Endothelial cell of umbilical vein (primary cell): ENCODE results near the gene SPATA19. TPM values are rescaled to one million over a fixed set of nuclear protein-coding genes. Genes with fewer than 3 reads are reported as not detected.

Source experiments
- BruUV-seq: library from RNA; stranded (reverse); fragments of 400-500 nt; replicated peaks from 2 replicates; lab custom pipeline; 2021; lab: Mats Ljungman, UMichigan
- CTCF ChIA-PET: fragments of 300-600, 350-600 bp; sonication (Branson Sonifier 250); formaldehyde crosslinking; loops from one replicate; lab custom pipeline; 2021; ENCODE audit warnings: antibody characterized with exemption, inconsistent platforms; lab: Charles Lee
- POLR2A ChIA-PET: fragments of 300-600, 350-600 bp; sonication (Branson Sonifier 250); formaldehyde crosslinking; loops from one replicate; lab custom pipeline; 2021; ENCODE audit warnings: antibody characterized with exemption, inconsistent platforms; lab: Charles Lee
- DNase-seq: peaks from one replicate; pipeline ENCODE4 v3.0.0-alpha.2; 2011; ENCODE audit warnings: low read depth, low spot score
- FAIRE-seq: peaks from 2 replicates; lab custom pipeline; 2011; peaks lifted over from hg19 to GRCh38; lab: Jason Lieb, UNC
- H2AFZ ChIP-seq: 2 replicates; pipeline ENCODE4 v1.6.0; 2012; ENCODE audit warnings: low read depth, low read length, control low read depth, inconsistent platforms
- H3K27ac ChIP-seq: 2 replicates; pipeline ENCODE4 v1.5.1; 2011; ENCODE audit warnings: low read depth, mild to moderate bottlenecking, control low read depth, low read length, moderate library complexity; ENCODE audit not compliant: insufficient read depth
- H3K27me3 ChIP-seq, 2 experiments: 2 replicates each; pipeline versions ENCODE4 v1.6.0 to v1.6.1; 2011; ENCODE audit warnings: low read length in 2 of 2, mixed read lengths in 1 of 2; ENCODE audit not compliant: control insufficient read depth in 2 of 2, insufficient read depth in 2 of 2
- H3K36me3 ChIP-seq, 2 experiments: 2 replicates in 1 of 2; 3 replicates in 1 of 2; pipeline ENCODE4 v1.5.1; 2011; ENCODE audit warnings: low read length in 2 of 2, mild to moderate bottlenecking in 1 of 2, moderate library complexity in 1 of 2; ENCODE audit not compliant: control insufficient read depth in 2 of 2, insufficient read depth in 2 of 2; ENCODE audit errors: extremely low read depth in 1 of 2
- H3K4me1 ChIP-seq: 3 replicates; pipeline ENCODE4 v1.5.1; 2011; ENCODE audit warnings: mild to moderate bottlenecking, low read length; ENCODE audit not compliant: control insufficient read depth, insufficient read depth; ENCODE audit errors: extremely low read depth
- H3K4me2 ChIP-seq: 2 replicates; pipeline ENCODE4 v1.6.1; 2011; ENCODE audit warnings: low read length, control low read depth, mixed read lengths; ENCODE audit not compliant: insufficient read depth
- H3K4me3 ChIP-seq, 3 experiments: fragments of 200-600 bp in 1 of 3; sonication (generic), shearing (Covaris generic) in 1 of 3; replicated peaks in 1 of 3; 2 replicates each; pipeline ENCODE4 v1.5.1; 2011 to 2016; ENCODE audit warnings: control low read depth in 3 of 3, low read length in 3 of 3, mild to moderate bottlenecking in 2 of 3, inconsistent platforms in 1 of 3, low read depth in 1 of 3, moderate library complexity in 1 of 3; ENCODE audit not compliant: insufficient read depth in 1 of 3
- H3K79me2 ChIP-seq: 2 replicates; pipeline ENCODE4 v1.6.0; 2012; ENCODE audit warnings: low read length, inconsistent platforms; ENCODE audit not compliant: control insufficient read depth, insufficient read depth
- H3K9ac ChIP-seq: replicated peaks from 2 replicates; pipeline ENCODE3; 2011; ENCODE audit warnings: low read length, control low read depth; ENCODE audit not compliant: insufficient read depth; ENCODE audit errors: extremely low read depth
- H3K9me1 ChIP-seq: replicated peaks from 3 replicates; pipeline ENCODE4 v1.6.0; 2011; ENCODE audit warnings: mild to moderate bottlenecking, low read length; ENCODE audit not compliant: control insufficient read depth, insufficient read depth; ENCODE audit errors: extremely low read depth
- H3K9me3 ChIP-seq: replicated peaks from 2 replicates; pipeline ENCODE4 v1.5.1; 2012; ENCODE audit warnings: low read length, inconsistent platforms; ENCODE audit not compliant: control insufficient read depth, insufficient read depth
- H4K20me1 ChIP-seq: replicated peaks from 2 replicates; pipeline ENCODE3; 2011; ENCODE audit warnings: mild to moderate bottlenecking, low read length; ENCODE audit not compliant: control insufficient read depth, insufficient read depth; ENCODE audit errors: extremely low read depth
- EZH2 ChIP-seq: IDR thresholded peaks from 2 replicates; pipeline ENCODE4 v1.6.1; 2012; ENCODE audit warnings: borderline replicate concordance, low read depth, mild to moderate bottlenecking, moderate library complexity, low read length, inconsistent platforms; ENCODE audit not compliant: severe bottlenecking
- MAX ChIP-seq: IDR thresholded peaks from 2 replicates; pipeline ENCODE4 v1.6.1; 2011; ENCODE audit not compliant: insufficient read depth, insufficient read length
- MYC ChIP-seq: IDR thresholded peaks from one replicate; pipeline ENCODE4 v1.6.1; 2011; ENCODE audit warnings: mild to moderate bottlenecking, low read depth, low read length
- POLR2A ChIP-seq: IDR thresholded peaks from 2 replicates; pipeline ENCODE4 v1.6.1; 2012; ENCODE audit warnings: low read depth, mild to moderate bottlenecking, control low read depth, low read length
- POLR2AphosphoS5 ChIP-seq: IDR thresholded peaks from 2 replicates; pipeline ENCODE4 v1.6.1; 2012; ENCODE audit warnings: low read depth, mild to moderate bottlenecking, control low read depth, low read length, moderate library complexity; ENCODE audit not compliant: insufficient read depth
- dilution Hi-C: fragments of 300-500 bp; cut with MboI; formaldehyde crosslinking; loops from one replicate; pipeline ENCODE4 v1.15.0; 2019; ENCODE audit warnings: low sequenced_read_pairs; ENCODE audit not compliant: extremely low pct_ligation_motif_present
- intact Hi-C: fragments of 100-400 bp; cut with micrococcal nuclease; formaldehyde crosslinking; loops from one replicate; pipeline ENCODE4 v1.10.0; 2022
- polyA plus RNA-seq, 4 experiments: library from polyadenylated mRNA; depleted of rRNA in 3 of 4; stranded (reverse) in 3 of 4; unstranded in 1 of 4; fragments of >200 nt; gene quantifications; 2 replicates each; pipeline versions ENCODE4 v1.2.1 to v1.2.3, GENCODE V29; 2011 to 2012; ENCODE audit warnings: missing spikeins in 1 of 4
- total RNA-seq: library from RNA; stranded (reverse); gene quantifications from 2 replicates; pipeline ENCODE4 v1.2.3, GENCODE V29; 2021
- TF ChIP-seq, protein P1 (sequence below), 2 donors: IDR thresholded peaks; 1 replicate in 1 of 2; 2 replicates in 1 of 2; pipeline ENCODE4 v1.5.1; 2011; ENCODE audit warnings: low read length in 2 of 2, mild to moderate bottlenecking in 2 of 2, moderate library complexity in 2 of 2, control low read depth in 1 of 2, inconsistent platforms in 1 of 2, low read depth in 1 of 2; ENCODE audit not compliant: insufficient read depth in 1 of 2; ENCODE audit errors: extremely low read depth in 1 of 2

The SPATA19 gene
- total and polyA plus RNA-seq, 2 donors (not counting 3 experiments of a cell fraction or from before 2014, with no cell fraction given) = not detected

DNA sequence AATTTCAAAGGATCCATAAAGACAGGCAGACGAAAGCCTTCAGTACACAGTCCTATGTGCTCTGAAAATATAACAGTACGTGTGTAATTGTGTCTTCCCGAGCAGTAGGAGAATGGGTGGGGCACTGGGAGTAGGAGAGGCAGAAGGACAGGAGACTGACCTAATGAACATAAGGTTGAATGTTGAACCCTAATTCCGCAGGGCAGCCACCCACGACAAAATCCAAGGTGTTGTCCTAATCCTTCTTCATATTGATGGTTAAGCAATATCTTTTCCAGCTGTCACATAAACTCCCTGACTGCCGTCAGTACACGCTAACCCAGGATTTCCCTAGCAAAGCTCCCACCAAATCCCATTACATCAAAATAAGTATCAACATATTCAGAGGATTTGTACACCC is 34.5 kb downstream of the SPATA19 start:
- DNase-seq (no peak), FAIRE-seq (no peak)
- no TSS peak for BruUV-seq
- no peak overlapping the region for H3K4me3 ChIP-seq
- dilution Hi-C loops = no loop called here
- no peak for TF ChIP-seq POLR2AphosphoS5
- TF ChIP-seq, protein P1, sequence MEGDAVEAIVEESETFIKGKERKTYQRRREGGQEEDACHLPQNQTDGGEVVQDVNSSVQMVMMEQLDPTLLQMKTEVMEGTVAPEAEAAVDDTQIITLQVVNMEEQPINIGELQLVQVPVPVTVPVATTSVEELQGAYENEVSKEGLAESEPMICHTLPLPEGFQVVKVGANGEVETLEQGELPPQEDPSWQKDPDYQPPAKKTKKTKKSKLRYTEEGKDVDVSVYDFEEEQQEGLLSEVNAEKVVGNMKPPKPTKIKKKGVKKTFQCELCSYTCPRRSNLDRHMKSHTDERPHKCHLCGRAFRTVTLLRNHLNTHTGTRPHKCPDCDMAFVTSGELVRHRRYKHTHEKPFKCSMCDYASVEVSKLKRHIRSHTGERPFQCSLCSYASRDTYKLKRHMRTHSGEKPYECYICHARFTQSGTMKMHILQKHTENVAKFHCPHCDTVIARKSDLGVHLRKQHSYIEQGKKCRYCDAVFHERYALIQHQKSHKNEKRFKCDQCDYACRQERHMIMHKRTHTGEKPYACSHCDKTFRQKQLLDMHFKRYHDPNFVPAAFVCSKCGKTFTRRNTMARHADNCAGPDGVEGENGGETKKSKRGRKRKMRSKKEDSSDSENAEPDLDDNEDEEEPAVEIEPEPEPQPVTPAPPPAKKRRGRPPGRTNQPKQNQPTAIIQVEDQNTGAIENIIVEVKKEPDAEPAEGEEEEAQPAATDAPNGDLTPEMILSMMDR (IDR thresholded peaks at IDR 0.05; ENCODE audit: extremely low read depth in 1 of 2, insufficient read depth in 1 of 2, low read depth in 1 of 2, low read length in 2 of 2) = no peak
- no peak for TF ChIP-seq MAX
- no peak for TF ChIP-seq POLR2A
- no peak for TF ChIP-seq EZH2
- no peak for TF ChIP-seq MYC
- H3K4me2 ChIP-seq = no peak overlapping the region
- ChIA-PET CTCF (no interaction called here), POLR2A (no interaction called here)
- H3K27me3 ChIP-seq = no peaks in the 10 kb centered on the region
- no peaks in the 10 kb centered on the region for H3K36me3 ChIP-seq
- no peak overlapping the region for H3K27ac ChIP-seq
- no peak overlapping the region for H2AFZ ChIP-seq
- no peaks in the 10 kb centered on the region for H3K9me3 ChIP-seq
- no peaks in the 10 kb centered on the region for H3K79me2 ChIP-seq
- H3K9me1 ChIP-seq = no peaks in the 10 kb centered on the region
- no peaks in the 10 kb centered on the region for H4K20me1 ChIP-seq
- no peaks in the 10 kb centered on the region for H3K4me1 ChIP-seq
- no peak overlapping the region for H3K9ac ChIP-seq
- intact Hi-C loops = no loop called here
